Fibroblast of villous mesenchyme (primary cell): ENCODE results near the gene CHRDL1. TPM values are rescaled to one million over a fixed set of nuclear protein-coding genes. Genes with fewer than 3 reads are reported as not detected.

Source experiments
- DNase-seq: peaks from one replicate; pipeline ENCODE4 v3.0.0-alpha.2; 2010; ENCODE audit warnings: low read depth
- H3K4me3 ChIP-seq: 2 replicates; pipeline ENCODE4 v1.5.1; 2011; ENCODE audit warnings: low read depth, mild to moderate bottlenecking, low read length
- total RNA-seq: library from RNA; depleted of rRNA; stranded (reverse); fragments of >200 nt; gene quantifications from 2 replicates; pipeline ENCODE4 v1.2.3, GENCODE V29; 2012
- TF ChIP-seq, protein P1 (sequence below): IDR thresholded peaks from 2 replicates; pipeline ENCODE4 v1.5.1; 2012; ENCODE audit warnings: low read depth, mild to moderate bottlenecking, low read length; ENCODE audit not compliant: insufficient read depth

Gene CHRDL1
- total RNA-seq, 1 donor = under 0.01 TPM

DNA sequence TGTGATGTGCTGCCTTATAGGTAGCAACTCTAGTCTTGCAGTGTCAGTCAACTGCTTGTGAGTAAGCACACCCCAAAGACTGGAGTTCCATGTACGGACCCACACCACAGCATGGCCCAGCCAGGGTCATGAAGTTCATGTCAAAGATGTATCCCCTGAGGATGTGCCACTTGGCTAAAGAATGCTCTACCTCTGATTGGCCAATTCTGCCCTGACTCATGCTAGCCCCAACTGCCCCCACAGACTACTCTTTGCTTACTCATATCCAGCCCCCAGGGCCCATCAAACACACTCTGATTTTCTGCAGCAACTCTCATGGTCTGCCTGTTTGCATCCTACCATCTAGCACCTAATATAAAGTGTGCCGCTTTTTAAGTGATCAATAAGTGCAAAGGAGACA, 62.5 kb downstream of the CHRDL1 start:
- H3K4me3 ChIP-seq = no peak overlapping the region
- DNase-seq = no peak

DNA sequence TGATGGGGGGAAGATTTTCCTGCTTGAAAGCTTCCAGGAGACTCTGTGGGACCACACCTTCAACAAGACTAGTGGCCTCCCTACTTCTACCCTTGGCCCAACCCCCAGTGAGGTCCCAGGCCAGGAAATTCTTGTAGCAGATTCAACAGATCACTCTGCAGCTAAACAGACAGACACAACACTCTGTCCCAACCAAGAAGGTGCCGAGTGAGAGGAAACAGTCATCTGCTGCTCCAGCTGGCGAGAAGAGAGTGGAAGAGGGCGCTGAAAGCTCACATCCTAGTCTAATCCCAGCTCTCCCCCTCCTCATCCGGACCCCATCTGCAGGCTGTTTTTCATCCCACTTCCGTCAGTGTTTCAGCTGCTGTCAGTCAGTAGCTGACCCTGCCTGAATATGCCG, 63.4 kb downstream of the CHRDL1 start:
- DNase-seq = no peak
- TF ChIP-seq, protein P1, sequence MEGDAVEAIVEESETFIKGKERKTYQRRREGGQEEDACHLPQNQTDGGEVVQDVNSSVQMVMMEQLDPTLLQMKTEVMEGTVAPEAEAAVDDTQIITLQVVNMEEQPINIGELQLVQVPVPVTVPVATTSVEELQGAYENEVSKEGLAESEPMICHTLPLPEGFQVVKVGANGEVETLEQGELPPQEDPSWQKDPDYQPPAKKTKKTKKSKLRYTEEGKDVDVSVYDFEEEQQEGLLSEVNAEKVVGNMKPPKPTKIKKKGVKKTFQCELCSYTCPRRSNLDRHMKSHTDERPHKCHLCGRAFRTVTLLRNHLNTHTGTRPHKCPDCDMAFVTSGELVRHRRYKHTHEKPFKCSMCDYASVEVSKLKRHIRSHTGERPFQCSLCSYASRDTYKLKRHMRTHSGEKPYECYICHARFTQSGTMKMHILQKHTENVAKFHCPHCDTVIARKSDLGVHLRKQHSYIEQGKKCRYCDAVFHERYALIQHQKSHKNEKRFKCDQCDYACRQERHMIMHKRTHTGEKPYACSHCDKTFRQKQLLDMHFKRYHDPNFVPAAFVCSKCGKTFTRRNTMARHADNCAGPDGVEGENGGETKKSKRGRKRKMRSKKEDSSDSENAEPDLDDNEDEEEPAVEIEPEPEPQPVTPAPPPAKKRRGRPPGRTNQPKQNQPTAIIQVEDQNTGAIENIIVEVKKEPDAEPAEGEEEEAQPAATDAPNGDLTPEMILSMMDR = no peak
- H3K4me3 ChIP-seq = no peak overlapping the region

More for the DNA sequence above, 62.5 kb downstream of the CHRDL1 start:
- TF ChIP-seq, protein P1 = no peak

DNA sequence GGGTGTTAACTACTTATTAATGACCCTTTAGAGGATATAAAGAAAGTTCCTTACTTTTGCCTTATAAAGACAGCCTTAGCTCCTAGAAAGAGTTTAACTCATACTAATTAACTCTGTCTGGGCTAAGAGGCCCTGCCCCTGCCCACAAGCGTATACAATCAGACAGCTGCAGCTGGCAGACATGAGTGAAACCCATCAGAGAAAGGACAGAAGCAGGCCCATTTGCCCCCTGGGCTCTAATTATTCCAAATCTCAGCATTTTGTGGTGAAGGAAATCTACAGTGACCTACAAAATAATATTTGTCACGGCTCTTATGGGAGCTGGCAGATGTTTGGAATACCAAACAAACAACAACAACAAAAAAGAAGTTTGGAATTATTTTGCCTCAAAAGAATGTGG, 71.8 kb downstream of the CHRDL1 start:
- DNase-seq = no peak
- no peak overlapping the region for H3K4me3 ChIP-seq
- TF ChIP-seq, protein P1 = no peak

DNA sequence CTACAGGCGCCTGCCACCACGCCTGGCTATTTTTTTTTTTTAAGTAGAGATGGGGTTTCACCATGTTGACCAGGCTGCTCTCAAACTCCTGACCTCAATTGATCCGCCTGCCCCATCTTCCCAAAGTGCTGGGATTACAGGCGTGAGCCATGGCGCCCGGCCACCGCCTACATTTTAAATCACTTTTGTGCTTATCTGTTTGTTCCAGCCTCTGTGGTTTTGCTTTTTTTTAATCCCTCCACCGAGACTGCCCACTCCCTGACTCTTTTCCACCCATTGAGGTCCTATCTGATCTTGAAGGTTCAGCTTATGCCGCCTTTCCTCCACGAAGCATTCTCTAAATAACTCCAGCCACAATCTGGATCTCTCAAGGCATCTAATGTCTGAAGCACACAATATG, 73.5 kb downstream of the CHRDL1 start:
- H3K4me3 ChIP-seq = no peak overlapping the region
- TF ChIP-seq, protein P1 = no peak
- no peak for DNase-seq

DNA sequence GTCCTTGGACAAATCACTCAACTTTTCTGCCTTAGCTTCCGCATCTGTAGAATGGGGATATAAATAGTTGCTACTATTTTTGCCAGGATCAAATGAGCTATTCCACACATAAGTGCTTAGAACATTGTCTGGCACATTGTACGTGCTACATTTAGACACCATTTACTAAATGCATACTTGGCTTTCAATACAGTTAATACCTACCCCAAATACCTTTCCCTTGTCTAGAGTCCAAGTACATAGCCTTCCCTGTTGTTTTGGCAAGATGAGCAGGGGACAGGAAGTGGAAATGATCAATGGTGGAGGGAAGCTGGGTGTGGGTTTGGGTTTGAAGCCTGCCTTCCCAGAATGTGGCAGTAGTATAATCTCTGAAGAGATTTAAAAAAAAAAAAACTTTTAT, 82.0 kb downstream of the CHRDL1 start:
- DNase-seq = no peak
- H3K4me3 ChIP-seq = no peak overlapping the region
- TF ChIP-seq, protein P1 = no peak

DNA sequence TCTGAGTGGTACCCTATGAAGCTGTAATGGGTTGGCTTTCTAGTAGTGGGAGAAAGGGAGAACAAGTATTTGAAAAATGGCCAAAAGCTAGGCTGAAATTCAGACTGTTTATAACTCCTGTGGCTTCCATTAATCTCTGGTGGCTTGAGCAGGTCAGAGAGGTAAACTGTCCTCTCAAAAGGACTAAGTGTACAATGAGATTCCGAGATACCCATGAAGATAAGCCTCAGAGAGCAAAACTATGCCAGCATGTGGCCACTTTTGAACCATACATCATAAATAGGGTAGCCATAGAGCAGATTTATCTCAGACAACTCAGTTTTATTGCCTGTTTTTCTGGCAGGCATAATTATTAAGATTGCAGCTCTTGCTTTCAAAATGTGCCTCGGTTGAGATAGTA, 89.2 kb downstream of the CHRDL1 start:
- H3K4me3 ChIP-seq = no peak overlapping the region
- TF ChIP-seq, protein P1 = no peak
- no peak for DNase-seq

DNA sequence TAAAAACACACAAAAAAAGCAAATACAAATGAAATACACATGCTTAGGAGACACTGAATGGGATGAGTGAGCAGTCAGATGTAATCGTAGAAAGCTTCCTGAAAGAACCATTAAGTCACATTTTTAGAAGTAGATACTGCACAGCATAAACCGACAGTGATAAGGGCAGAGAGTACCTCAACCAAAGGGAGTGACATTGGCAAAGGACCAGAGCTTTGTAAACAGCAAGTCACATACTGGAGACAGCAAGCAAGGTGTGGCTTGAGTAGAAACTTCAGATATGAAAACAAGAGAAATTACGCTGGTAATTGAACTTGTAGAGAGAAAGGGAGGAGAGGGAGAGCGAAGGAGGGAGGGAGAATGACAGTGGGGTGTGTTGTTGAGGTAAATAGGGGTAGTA, 92.0 kb downstream of the CHRDL1 start:
- DNase-seq = no peak
- no peak overlapping the region for H3K4me3 ChIP-seq
- TF ChIP-seq, protein P1 = no peak
